Nucleus accumbens (tissue), 56 donors: ENCODE results near the gene NCOA1.

Source experiments
- DNase-seq, 56 donors: peaks; one replicate each; lab custom pipeline; 2025; lab: John Stamatoyannopoulos, UW

NCOA1 gene

DNA sequence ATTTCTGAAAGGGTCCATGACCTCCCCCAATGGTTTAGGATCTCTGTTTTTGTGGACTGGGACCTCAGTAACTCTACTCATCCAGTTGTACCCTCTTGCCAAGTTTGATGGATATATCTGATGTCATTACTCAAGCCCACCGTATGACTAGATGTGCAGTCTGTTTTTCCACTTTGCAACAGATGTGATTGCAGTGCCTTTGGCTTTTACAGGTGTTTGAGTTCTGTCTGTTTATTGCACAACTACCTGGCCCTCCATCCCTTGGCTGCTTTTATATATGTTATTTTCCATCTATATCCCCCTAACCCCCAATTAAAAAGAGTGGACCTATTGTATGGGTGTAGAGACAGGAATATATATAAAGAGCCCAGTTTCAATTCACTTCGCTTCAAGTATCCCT is 10.8 kb downstream of the NCOA1 start:
- DNase-seq = no peak

DNA sequence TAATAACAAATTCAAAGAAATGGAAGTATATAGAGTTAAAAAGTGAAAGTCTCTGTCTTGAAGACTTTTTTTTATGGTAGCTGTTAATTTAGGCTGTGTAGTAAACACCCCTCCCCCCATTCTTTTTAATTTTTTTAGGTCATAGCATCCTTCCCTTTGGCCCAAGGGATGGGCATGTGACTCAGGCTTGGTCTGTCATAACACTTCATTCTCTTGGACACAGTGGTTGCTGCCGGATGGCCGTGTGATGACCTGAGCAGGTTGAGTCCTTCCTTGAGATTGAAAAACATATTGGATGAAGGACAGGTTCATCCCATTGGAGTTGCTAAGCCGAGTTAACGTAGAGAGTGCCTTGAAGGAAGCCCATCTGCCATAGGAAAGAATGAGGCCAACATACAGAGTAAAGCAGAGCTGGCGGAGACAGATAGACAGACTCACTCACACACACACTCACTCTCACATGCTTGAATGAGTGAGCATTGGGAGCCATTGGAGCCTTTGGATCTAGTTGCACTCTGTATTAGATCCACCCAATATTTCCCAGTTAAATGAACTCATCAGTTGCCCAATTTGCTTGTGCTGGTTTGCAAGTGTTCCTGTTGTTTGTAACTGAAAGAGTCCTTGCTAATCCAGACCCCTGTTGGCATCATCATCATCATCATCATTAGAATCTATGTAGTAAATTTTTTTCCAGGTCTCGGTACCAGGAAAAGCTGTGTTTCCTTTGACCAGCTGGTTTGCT is 14.7 kb downstream of the NCOA1 start:
- DNase-seq = no peak

DNA sequence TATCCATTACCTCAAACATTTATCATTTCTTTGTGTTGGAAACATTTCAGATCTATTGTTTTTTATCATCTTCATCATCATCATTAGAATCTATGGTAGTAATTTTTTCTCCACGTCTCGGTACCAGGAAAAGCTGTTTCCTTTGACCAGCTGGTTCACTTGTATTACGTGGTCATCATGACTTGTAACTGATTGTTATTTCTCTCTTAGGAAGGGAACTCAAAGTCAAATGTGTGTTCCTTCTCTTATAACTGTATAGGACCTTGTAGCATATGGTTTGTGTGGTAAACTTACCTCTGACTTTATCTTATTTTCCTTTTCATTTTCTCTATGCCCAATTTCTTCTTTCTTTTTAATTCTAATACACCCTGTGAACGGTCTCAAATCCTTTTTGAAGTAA is 16.5 kb downstream of the NCOA1 start:
- no peak for DNase-seq

DNA sequence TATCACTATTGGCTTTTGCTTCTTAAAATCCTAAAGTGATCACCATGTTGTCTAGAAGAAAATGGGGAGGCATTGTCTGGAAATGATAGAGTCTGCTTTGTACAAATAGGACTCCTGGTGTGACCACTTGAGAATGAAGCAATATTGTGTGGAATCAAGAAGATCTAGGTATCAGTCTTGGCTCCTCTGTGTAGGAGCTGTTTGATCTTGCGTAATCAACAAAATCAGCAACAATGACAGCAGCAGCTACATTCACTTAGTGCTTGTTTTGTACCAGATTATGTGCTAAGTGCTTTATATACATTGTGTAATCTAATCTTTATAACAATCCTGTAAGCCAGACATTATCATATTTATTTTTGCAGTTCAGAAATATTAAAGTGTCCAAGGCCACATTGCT is 17.8 kb downstream of the NCOA1 start:
- DNase-seq = no peak

DNA sequence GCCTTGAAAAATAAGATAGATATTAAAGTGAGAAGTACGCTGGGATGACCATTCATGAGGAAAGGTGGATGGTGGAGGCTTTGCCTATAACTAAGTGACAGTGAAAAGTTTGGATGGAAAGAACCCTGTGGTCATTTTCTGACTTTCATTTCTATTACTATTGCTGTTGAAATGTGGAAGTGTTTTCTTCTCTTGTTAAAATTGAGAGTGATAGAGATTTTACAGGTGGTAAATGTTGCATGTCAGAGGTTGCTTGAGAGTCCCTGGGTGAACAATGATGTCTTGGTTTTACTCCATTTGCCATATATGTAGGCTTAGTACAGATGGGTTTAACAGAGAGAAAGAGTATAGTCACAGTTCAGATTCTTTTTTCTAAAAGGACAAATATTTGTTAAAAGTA is 18.4 kb downstream of the NCOA1 start:
- DNase-seq = no peak

DNA sequence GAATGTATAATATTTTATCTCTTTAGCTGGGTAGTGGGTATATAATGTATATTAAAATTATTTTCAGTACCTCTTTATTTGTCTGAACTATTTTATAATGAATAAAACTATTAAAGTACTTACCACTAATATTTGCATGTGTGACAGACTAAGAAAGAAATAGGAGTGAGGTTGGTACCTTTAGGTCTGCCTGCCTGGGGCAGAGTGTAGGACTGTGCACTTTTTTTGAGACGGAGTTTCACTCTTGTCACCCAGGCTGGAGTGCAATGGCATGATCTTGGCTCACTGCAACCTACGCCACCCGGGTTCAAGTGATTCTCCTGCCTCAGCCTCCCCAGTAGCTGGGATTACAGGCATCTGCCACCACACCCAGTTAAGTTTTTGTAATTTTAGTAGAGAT is 18.8 kb downstream of the NCOA1 start:
- DNase-seq = no peak

DNA sequence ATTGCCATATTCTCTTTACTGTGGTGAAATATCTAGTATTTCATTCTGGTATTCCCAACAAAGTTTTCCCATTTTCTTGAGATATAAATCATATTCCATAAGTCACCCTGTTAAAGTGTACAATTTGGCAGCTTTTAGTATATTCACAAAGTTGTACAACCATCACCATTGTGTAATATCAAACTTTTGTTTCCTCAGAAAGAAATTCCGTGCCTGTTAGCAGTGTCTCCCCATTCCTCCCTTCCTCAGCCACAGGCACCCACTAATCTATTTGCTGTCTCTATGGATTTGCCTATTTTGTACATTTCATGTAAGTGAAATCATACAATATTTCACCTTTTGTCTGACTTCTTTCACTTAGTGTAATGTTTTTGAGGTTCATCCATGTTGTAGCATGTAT is 19.7 kb downstream of the NCOA1 start:
- no peak for DNase-seq

DNA sequence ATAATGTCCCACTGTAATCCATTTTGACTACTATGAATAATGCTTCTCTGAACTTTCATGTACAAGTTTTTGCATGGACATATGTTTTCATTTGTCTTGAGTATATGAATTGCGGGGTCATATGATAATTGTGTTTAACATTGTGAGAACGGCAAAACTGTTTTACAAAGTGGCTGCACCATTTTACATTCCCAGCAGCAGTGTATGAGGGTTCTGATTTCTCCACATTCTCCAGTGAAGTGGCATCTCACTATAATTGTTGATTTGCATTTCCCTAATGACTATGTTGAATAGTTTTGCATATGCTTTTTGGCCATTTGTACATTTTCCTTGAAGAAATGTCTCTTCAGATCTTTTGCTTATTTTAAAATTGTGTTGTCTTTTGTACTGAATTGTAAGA is 20.1 kb downstream of the NCOA1 start:
- DNase-seq = no peak

DNA sequence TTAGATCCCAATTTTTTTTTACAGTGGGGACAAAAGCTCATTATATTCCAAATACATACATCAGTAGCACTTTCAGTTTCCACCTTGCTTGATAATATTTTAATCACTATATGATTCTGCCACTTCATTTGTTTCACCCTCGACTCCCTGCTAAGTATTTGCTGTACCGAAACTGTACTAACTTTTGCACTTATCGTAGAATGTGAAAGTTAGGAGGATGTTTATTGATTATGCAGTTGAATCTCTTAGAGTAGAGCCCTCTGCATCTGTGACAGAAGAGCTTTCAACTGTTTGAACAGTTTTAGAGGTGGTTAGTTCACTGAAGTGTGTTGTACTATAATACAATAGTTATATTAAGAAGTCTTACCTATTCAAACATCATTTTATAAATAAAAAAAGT is 20.8 kb downstream of the NCOA1 start:
- no peak for DNase-seq

DNA sequence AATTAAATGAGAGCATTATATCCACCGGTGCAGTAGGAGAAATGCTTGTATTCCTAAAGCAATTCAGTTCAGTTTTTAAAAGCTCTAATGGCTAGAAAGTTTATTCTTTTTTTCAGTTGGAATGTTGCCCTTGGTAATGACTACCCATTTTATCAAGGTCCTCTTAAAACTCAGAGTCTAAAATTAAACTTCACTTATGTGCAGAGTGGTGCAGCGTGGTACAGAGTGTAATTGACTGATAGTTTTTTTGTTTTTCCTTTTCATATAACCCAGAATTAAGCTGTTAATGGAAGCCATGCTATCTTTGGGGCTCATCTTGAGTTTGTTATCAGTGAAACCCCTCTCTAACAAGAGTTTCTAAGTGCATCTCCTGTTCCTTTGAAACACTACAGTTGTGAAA is 21.4 kb downstream of the NCOA1 start:
- no peak for DNase-seq

DNA sequence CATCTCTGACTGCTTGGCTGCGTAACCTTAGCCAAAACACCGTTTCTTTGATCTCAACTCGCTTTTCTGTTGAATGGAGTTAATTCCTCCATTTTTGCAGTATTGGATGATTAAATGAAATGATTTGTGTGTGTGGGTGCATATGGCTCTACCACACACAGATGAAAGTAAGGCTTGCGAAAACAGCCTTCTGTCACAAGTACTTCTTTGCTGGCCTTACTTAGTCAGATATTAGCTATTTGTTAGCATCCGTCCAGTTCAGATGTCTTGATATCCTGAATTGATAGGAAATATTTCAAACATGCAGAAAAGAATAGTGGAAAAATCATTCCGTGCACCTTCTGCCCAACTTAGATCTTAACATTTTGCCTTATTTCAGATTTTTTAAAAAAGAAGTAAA is 21.8 kb downstream of the NCOA1 start:
- DNase-seq = no peak

DNA sequence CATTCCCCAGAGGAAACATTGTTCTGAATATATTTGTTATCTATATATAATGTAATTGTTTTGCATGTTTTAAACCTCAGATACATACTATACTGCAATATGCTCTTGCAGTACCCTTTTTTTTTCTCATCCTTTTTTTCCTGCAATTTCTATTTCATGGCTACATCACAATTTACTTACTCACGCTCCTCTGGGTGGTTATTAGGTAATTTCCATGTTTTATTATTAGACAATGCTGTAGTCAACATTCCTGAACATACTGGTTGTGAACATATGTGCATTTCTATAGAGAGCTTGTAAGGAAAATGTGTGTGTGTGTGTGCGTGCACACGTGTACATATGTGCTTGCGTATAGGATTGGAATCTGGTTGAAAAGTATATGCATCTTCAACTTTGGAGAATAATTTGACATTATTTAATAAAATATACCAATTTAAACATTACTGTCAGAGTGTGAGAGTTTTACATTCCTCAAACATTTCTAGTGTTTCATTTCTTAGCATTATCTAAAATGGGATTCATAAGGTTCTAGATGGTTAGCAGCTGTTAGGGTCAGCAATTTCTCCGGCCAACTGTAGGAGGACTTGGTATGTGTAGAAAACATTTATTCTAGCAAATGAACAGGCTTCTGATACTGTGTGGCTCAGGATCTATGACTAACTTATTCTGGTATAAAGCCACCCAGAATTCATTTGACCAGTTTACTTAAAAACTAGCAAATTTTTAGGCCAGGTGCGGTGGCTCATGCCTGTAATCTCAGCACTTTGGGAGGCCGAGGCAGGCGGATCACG is 22.4 kb downstream of the NCOA1 start:
- no peak for DNase-seq

DNA sequence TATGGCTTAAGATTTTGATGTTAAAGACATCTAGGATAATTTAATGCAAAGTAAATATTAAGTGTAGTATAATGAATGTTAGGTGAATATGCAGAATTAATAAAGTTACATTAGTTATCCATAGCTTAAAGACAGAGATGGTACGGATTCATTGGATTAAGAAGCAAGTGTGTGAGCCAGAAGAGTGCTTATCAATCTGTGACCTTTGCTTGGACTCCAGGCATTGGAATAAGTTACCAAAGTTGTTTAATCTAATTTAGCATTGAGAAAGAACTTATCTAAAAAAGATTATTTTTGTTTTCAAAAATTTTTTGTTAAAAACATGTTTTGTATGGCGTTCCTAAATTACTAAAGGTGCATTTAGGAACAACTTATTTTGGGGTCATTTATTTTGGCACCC is 23.8 kb downstream of the NCOA1 start:
- no peak for DNase-seq

DNA sequence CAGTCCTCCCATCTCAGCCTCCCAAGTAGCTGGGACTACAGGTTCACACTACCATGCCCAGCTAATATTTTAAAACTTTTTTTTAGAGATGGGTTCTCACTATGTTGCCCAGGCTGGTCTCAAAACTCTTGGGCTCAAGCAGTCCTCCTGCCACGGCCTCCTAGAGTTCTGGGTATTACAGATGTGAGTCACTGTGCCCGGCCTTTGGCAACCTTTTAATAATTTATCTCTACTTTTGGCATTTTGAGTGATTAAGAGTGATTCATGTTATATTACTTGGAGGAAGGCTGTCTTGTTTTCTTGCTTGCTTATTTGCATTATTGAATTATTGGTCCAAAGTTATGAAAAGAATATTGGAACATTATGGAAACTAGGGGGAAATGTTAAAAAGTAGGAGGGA is 24.3 kb downstream of the NCOA1 start:
- no peak for DNase-seq

DNA sequence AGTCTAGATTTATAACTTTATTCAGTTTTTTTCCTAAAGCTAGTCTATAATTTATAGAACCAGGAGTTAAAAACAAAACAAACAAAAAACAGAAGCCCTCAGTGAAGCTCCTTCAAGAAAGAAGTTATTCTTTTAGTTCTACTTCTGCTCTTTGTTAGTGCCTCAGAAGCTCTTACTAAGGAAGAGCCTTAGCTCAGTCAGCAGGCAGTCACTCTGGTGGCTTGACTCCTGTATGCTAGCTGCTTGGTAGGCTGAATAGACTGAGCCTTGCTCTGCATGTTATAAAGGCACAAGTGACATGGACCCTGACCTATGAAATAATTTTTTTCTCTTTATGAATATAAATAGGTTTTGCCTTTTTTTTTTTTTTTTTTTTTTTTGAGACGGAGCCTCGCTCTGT is 24.8 kb downstream of the NCOA1 start:
- no peak for DNase-seq

DNA sequence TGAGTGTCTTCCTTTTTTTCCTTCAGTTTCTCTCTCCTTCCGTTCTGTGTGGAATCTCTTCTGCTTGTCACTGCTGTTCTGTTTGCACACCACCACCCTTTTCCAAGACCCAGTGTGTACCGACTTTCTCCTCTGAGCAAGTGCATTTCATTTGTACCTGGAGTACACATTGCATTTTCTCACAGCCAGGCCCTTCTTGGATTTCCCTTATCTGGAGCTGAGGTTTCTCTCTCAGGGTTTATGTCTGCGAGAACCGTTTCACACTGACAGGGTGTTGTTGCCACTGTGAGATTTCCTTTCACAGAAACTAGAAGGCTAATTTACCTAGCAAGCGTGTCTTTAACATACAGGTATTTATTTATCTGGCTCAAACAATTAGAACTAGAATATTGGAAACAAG is 26.2 kb downstream of the NCOA1 start:
- no peak for DNase-seq

DNA sequence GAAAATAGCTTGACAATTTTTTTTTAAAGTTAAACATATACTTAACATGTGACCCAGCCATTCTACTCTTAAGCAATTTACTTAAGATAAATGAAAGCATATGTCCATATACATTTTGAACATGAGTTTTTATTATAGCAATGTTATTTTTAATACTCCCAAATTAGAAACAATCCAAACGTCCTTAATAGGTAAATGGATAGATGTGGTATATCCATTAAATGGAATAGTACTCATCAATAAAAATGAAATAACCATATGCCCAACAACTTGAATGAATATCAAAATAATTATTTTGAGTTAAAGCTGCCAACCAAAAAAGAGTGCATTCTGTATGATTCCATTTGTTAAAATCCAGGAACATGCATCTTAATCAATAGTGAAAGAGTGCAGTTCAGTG is 29.1 kb downstream of the NCOA1 start:
- no peak for DNase-seq

DNA sequence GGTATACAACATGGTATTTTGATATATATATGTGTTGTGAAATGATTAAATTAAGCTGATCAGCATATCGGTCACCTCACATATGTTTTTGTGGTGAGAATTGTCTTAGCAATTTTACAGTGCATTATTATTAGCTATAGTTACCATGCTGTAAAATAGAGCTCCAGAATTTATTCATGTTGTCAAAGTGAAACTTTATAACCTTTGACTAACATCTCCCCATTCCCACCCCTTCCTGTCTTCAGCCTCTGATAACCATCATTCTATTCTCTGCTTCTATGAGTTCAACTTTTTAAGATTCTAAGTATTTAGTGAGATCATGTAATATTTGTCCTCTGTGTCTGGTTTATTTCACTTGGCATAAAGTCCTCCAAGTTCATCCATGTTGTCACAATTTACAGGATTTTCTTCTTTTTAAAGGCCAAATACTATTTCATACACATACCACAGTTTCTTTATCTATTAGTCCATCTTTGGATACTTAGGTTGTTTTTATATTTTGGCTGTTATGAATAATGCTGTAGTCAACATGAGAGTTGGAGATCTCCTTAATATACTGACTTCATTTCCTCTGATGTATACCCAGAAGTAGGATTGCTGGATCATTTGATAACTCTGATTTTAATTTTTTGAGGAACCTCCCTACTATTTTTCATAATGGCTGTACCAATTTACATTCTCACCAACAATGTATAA is 30.3 kb downstream of the NCOA1 start:
- DNase-seq = no peak

DNA sequence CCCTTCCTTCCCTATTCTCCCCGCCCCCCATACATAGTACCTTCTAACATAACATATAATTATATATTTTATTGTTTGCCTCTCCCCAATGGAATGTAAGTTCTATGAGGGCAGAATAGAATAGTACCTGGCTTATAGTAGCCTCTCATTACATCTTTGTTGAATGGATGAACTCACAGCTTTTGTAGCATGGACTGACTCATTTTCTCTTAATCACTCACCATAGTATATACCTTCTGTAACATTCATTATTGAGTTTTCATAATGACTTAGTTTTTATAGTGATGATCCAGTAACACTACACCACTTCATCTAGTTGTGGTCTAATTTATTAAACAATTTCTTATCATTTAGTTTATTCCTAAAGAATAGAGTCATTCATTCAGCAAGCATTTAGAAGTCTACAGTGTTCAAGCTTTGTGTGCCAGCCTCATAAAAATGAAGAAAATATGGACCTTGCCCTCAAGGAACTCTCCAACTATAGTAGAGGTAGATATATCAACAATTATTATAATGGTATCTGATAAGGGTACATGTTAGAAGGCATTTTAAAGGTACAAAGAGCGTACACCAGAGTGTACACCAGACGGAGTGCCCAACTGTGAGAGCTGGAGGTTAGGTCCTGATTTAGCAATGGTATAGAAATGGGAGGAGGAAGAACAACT is 31.1 kb downstream of the NCOA1 start:
- no peak for DNase-seq

DNA sequence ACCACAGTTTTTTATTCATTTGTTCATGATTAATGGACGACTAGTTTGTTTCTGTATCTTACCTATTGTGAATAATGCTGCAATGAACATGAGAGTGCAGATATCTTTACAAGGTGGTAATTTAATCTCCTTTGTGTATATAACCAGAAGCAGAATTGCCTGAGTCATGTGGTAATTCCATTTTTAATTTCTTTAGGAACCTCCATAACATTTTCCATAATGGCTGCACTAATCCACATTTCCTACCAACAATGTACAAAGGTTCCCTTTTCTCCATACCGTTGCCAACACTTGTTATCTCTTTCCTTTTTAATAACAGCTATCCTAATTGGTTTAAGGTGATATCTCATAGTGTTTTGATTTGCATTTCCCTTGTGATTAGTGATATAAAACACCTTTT is 36.5 kb downstream of the NCOA1 start:
- DNase-seq = no peak

DNA sequence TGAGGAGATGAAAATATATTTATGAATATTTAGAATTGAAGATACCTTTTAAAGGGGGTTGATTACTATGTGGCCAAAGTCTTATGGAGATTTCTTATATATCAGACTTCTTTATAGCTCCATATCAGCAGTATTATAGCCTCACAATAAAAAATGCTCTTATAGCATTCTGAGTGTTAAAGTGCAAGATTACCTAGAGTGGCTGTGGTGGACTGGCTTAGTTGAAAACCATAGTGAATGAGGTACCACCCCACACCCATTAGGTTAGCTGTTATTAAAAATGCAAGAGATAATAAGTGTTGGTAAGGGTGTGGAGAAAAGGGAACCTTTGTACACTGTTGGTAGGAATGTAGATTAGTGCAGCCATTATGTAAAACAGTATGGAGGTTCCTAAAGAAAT is 39.7 kb downstream of the NCOA1 start:
- DNase-seq = no peak
